WTC11 (cell line): Measurements from ENCODE around the gene CRTAP.

Source experiments
- ATF1 ChIP-seq: sonication (generic); formaldehyde crosslinking; IDR thresholded peaks from 2 replicates; pipeline ENCODE4 v1.8.1; 2023; ENCODE audit warnings: mild to moderate bottlenecking, moderate library complexity, missing genetic modification reagents
- ATF3 ChIP-seq: sonication (generic); formaldehyde crosslinking; conservative IDR thresholded peaks from 2 replicates; pipeline ENCODE4 v1.8.1; 2022; ENCODE audit warnings: mild to moderate bottlenecking, missing genetic modification reagents
- ATF6 ChIP-seq: sonication (generic); formaldehyde crosslinking; IDR thresholded peaks from 2 replicates; pipeline ENCODE4 v1.8.1; 2023; ENCODE audit warnings: mild to moderate bottlenecking, missing genetic modification reagents
- CTCF ChIP-seq: fragments of 200-600 bp; IDR thresholded peaks from 2 replicates; pipeline ENCODE4 v1.8.0; 2022; ENCODE audit warnings: antibody characterized with exemption
- E2F4 ChIP-seq: sonication (generic); formaldehyde crosslinking; IDR thresholded peaks from 2 replicates; pipeline ENCODE4 v1.8.1; 2022; ENCODE audit warnings: low read depth, mild to moderate bottlenecking, moderate library complexity, missing genetic modification reagents, borderline replicate concordance
- E2F5 ChIP-seq: sonication (generic); formaldehyde crosslinking; IDR thresholded peaks from 2 replicates; pipeline ENCODE4 v1.8.1; 2022; ENCODE audit warnings: mild to moderate bottlenecking, moderate library complexity, missing genetic modification reagents
- ESRRA ChIP-seq: sonication (generic); formaldehyde crosslinking; IDR thresholded peaks from 2 replicates; pipeline ENCODE4 v1.8.1; 2022; ENCODE audit warnings: mild to moderate bottlenecking, missing genetic modification reagents, borderline replicate concordance
- GTF2I ChIP-seq: fragments of 250-450 bp; sonication (Bioruptor Pico); conservative IDR thresholded peaks from 2 replicates; pipeline ENCODE4 v1.4.0; 2021; ENCODE audit warnings: mild to moderate bottlenecking
- HMGXB4 ChIP-seq: sonication (generic); formaldehyde crosslinking; IDR thresholded peaks from 2 replicates; pipeline ENCODE4 v1.8.1; 2023; ENCODE audit warnings: mild to moderate bottlenecking, moderate library complexity, missing genetic modification reagents
- IRF2 ChIP-seq: sonication (generic); formaldehyde crosslinking; IDR thresholded peaks from 2 replicates; pipeline ENCODE4 v1.8.0; 2022; ENCODE audit warnings: low read depth, missing genetic modification reagents, borderline replicate concordance
- MLX ChIP-seq: sonication (generic); formaldehyde crosslinking; IDR thresholded peaks from 2 replicates; pipeline ENCODE4 v1.8.1; 2023; ENCODE audit warnings: mild to moderate bottlenecking, missing genetic modification reagents, moderate library complexity
- TEAD4 ChIP-seq: sonication (generic); formaldehyde crosslinking; IDR thresholded peaks from 2 replicates; pipeline ENCODE4 v1.8.0; 2022; ENCODE audit warnings: mild to moderate bottlenecking, missing genetic modification reagents
- ZNF263 ChIP-seq: sonication (generic); formaldehyde crosslinking; IDR thresholded peaks from 2 replicates; pipeline ENCODE4 v1.8.1; 2022; ENCODE audit warnings: low read depth, mild to moderate bottlenecking, moderate library complexity, missing genetic modification reagents

GRCh38 chr3:33088691-33089090 is 25.1 kb upstream of the CRTAP start:
- no peak for TF ChIP-seq CTCF
- no peak for TF ChIP-seq E2F4
- no peak for TF ChIP-seq E2F5 (CRISPR knock-in tag)
- no peak for TF ChIP-seq GTF2I
- no peak for TF ChIP-seq ATF3
- TF ChIP-seq IRF2: no peak
- no peak for TF ChIP-seq ATF1 (CRISPR knock-in tag)
- no peak for TF ChIP-seq ESRRA (CRISPR knock-in tag)
- no peak for TF ChIP-seq TEAD4 (CRISPR knock-in tag)
- TF ChIP-seq MLX: no peak
- TF ChIP-seq ATF6 (CRISPR knock-in tag): no peak
- no peak for TF ChIP-seq HMGXB4 (CRISPR knock-in tag)
- TF ChIP-seq ZNF263: no peak
